Measurements from ENCODE around the gene CEP295NL.
"Not testable (repeated sequence)": the region's sequence is repeated elsewhere in the genome, so short reads cannot be mapped to it uniquely, and the experiment has no call there.

Gene CEP295NL

DNA sequence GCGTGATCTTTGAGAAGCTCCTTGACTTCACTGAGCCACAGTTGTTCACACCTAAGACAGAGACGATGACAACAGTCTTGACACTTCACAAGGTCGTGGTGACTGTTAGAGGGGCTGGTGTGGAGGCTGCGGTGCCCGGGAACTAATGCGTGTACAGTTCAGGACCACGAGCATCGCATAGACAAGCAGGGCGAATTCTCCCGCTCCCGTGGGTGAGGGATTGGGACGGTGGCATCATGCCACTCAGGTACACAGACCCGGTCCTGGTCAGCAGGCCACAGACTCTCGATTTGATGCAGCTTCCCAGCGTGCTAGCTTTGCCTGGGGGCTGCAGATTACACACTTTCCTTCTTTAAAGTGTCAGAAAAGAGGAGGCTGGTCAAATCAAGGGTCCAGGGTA lies 24.7 kb downstream of the CEP295NL start:
- peaks cover 28% of the 10 kb centered on the region for H3K4me1 ChIP-seq
- 0 out of 2 replicates have a peak, but pooled peaks cover 2% of the 10 kb centered on the region for H3K36me3 ChIP-seq
- TF ChIP-seq, protein P1, sequence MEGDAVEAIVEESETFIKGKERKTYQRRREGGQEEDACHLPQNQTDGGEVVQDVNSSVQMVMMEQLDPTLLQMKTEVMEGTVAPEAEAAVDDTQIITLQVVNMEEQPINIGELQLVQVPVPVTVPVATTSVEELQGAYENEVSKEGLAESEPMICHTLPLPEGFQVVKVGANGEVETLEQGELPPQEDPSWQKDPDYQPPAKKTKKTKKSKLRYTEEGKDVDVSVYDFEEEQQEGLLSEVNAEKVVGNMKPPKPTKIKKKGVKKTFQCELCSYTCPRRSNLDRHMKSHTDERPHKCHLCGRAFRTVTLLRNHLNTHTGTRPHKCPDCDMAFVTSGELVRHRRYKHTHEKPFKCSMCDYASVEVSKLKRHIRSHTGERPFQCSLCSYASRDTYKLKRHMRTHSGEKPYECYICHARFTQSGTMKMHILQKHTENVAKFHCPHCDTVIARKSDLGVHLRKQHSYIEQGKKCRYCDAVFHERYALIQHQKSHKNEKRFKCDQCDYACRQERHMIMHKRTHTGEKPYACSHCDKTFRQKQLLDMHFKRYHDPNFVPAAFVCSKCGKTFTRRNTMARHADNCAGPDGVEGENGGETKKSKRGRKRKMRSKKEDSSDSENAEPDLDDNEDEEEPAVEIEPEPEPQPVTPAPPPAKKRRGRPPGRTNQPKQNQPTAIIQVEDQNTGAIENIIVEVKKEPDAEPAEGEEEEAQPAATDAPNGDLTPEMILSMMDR (IDR thresholded peaks at IDR 0.05; ENCODE audit: low read depth, low read length) = no peak
- H3K27me3 ChIP-seq = no peaks in the 10 kb centered on the region
- DNase-seq = no peak
- no peaks in the 10 kb centered on the region for H3K9me3 ChIP-seq
- H3K4me3 ChIP-seq (ENCODE audit: low read depth, low read length) = no peak overlapping the region

DNA sequence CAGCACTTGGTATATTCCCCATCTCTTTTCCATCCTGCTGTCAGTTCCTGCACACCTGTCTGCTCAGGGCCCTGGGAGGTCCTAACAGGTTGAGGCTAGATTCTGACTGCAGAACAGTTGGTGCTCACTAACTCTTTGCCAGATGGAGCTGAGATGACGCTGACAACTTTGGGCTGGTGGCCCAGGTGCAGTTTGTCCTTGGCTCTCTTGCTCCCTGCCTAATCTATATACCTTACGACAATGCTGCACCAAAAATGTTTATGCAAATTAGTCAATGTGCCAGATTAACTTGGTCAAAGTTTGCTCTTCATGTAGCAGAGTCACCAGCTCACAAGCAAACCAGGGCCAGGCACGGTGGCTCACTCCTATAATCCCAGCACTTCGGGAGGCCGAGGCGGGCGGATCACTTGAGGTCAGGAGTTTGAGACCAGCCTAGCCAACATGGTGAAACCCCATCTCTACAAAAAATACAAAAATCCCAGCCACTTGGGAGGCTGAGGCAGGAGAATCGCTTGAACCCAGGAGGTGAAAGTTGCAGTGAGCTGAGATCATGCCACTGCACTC lies 26.0 kb downstream of the CEP295NL start:
- DNase-seq; H3K36me3 ChIP-seq; H3K27me3 ChIP-seq; H3K9me3 ChIP-seq; H3K4me3 ChIP-seq (ENCODE audit: low read depth, low read length): not testable (repeated sequence)
- H3K4me1 ChIP-seq = peaks cover 18% of the 10 kb centered on the region

DNA sequence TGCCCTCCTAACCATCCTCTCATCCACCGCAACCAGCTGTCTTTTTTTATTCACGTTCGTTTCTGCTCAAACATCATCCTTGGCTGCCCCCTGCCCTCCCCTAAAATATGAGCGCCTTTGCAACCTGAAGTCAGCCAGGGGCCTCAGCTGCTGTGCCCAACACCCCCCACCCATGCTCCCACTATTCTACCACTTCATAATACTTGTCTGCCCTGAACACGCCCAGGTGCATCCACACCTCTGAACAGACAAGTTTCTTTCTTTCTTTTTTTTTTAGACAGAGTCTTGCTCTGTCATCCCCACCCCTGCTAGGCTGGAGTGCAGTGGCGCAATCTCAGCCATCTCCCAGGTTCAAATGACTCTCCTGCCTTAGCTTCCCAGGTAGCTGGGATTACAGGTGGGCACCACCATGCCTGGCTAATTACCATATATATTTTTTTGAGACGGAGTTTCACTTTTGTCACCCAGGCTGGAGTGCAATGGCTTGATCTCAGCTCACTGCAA lies 26.9 kb downstream of the CEP295NL start:
- Histone ChIP-seq H3K36me3 (0 out of 2 replicates have a peak, but pooled peaks cover 3% of the 10 kb centered on the region), H3K9me3 (no peaks in the 10 kb centered on the region), H3K4me3 (ENCODE audit: low read depth, low read length) (no peak overlapping the region), H3K4me1 (peaks cover 18% of the 10 kb centered on the region), H3K27me3 (no peaks in the 10 kb centered on the region)
- TF ChIP-seq, protein P1 (IDR thresholded peaks at IDR 0.05; ENCODE audit: low read depth, low read length) = no peak
- DNase-seq = no peak

DNA sequence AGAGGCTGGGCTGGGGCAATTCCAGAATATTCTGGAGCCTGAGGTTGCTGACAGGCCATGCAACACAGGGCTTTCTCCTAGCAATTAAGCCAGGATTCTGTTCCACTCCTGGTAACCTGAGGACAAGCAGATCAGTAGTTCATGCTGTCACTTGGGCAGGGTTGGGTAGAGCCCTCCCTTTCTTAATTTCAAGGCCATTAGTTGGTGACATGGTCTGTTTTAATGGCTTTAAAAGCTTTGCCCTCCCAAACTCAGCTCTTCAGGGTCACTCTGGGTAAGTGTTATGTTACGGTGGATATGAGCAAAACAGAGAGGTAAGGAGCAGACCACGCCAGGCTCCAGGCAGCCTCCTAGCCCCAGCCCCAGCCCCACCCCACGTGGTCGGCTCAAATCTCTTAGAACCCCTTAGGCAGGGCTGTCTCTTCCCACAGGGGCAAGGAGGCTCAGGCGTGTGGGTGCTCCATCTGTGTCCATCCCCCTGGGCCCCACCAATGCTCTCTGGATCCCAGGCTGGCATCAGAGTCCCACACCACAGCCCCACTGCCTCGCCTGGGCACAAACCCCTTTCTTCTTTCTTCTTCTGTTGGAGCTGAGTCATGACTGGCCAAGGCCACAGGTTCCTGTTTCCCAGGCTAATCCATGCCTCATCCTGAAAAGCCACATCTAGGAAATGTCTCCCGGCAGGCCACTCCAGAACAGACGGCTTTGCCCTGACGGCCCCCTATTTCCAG lies 27.5 kb downstream of the CEP295NL start:
- peak; percentile 47 for DNase-seq
- no peak overlapping the region for H3K4me3 ChIP-seq (ENCODE audit: low read depth, low read length)
- H3K9me3 ChIP-seq = no peaks in the 10 kb centered on the region
- peaks cover 3% of the 10 kb centered on the region; the same call in 1 of the 2 replicates for H3K36me3 ChIP-seq
- TF ChIP-seq, protein P1 (IDR thresholded peaks at IDR 0.05; ENCODE audit: low read depth, low read length) = no peak
- H3K27me3 ChIP-seq = no peaks in the 10 kb centered on the region
- peaks cover 18% of the 10 kb centered on the region for H3K4me1 ChIP-seq

DNA sequence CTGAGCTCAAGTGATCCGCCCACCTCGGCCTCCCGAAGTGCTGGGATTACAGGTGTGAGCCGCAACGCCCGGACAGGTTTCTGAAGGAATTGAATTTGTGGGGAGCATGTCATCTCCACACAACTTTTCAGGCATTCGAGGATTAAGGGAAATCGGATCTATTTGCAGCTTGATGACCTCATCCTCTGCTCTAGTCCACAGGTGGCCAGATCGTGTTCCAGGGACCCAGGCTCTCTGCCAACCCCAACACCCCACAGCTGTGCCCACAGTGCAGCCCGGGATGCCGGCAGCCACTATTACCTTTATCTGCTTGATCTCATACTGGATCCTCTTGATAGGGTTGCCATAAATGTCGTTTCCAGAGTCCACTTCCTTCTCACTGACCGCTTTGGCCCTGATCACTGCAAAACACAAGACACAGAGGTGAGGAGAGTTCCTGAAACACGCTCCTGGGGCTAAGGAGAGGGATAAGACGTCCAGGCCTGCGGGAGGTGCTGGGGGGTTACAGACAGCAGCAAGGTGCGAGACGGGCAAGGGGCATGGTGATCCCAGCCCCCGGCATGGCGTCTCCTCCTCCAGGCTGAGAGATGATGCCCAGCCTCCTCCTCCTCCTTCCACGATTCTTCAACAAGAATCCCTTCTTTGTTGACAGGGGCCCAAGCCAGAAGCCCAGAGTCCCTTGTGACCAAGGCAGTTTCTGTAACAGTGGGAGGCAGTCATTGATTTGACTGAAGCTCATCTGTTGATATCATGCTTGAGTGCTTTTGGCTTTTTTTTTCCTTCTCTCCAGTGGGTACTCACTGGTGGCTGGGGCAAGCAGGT lies 29.3 kb downstream of the CEP295NL start:
- TF ChIP-seq, protein P1 (IDR thresholded peaks at IDR 0.05; ENCODE audit: low read depth, low read length) = no peak
- no peak for DNase-seq
- Histone ChIP-seq H3K9me3 (no peaks in the 10 kb centered on the region), H3K4me1 (peaks cover 18% of the 10 kb centered on the region), H3K36me3 (peaks cover 7% of the 10 kb centered on the region; the same call in 1 of the 2 replicates), H3K27me3 (no peaks in the 10 kb centered on the region), H3K4me3 (ENCODE audit: low read depth, low read length) (no peak overlapping the region)

DNA sequence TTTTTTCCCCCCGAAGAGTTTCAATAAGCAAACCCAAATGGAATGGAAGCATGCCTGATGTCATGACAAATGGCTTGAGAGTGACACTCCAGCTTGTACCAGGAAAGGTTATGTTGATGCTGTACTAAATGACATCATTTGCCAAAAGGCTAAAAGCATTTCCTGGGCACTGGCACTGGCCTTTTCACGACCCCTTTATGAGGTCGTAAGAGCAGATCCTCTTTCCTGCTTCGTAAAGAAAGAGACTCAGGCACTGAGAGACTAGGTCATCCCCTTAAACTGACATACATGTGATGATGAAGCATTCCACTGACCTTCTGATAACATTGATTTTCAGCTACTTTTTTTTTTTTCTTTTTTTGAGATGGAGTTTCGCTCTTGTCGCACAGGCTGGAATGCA lies 30.5 kb downstream of the CEP295NL start:
- peaks cover 18% of the 10 kb centered on the region for H3K4me1 ChIP-seq
- DNase-seq = no peak
- peaks cover 7% of the 10 kb centered on the region; the same call in 1 of the 2 replicates for H3K36me3 ChIP-seq
- H3K27me3 ChIP-seq = no peaks in the 10 kb centered on the region
- no peak overlapping the region for H3K4me3 ChIP-seq (ENCODE audit: low read depth, low read length)
- TF ChIP-seq, protein P1 (IDR thresholded peaks at IDR 0.05; ENCODE audit: low read depth, low read length) = no peak
- H3K9me3 ChIP-seq = no peaks in the 10 kb centered on the region

Data from BE2C (cell line).